CD14-positive monocyte (primary cell): Measurements from ENCODE around the gene CUL4A. TPM values are rescaled to one million over a fixed set of nuclear protein-coding genes. Genes with fewer than 3 reads are reported as not detected.
A peak's percentile ranks its signal among the peaks of the same experiment; 100 is the strongest.

Source experiments
- DNase-seq, 3 donors: peaks; one replicate each; pipeline ENCODE4 v3.0.0-alpha.2; 2011 to 2022
- H2AFZ ChIP-seq: 2 replicates; pipeline ENCODE4 v1.6.0; 2012; ENCODE audit warnings: mild to moderate bottlenecking, low read depth, low read length, inconsistent platforms; ENCODE audit not compliant: insufficient read depth, poor library complexity, severe bottlenecking
- H3K27ac ChIP-seq, 2 donors: 1 replicate in 1 of 2; 2 replicates in 1 of 2; pipeline ENCODE4 v1.5.1; 2012 to 2013; ENCODE audit warnings: low read length in 2 of 2, control low read depth in 1 of 2, inconsistent platforms in 1 of 2, low read depth in 1 of 2, mild to moderate bottlenecking in 1 of 2
- H3K27me3 ChIP-seq, 2 donors: one replicate each; pipeline versions ENCODE4 v1.6.0 to v1.6.1; 2011 to 2013; ENCODE audit warnings: low read length in 2 of 2; ENCODE audit not compliant: control insufficient read depth in 2 of 2, insufficient read depth in 2 of 2
- H3K36me3 ChIP-seq, 2 donors: replicated peaks in 1 of 2; 1 replicate in 1 of 2; 2 replicates in 1 of 2; pipeline versions ENCODE4 v1.5.1 to v1.6.1; 2012 to 2013; ENCODE audit warnings: low read length in 2 of 2, control low read depth in 1 of 2, inconsistent platforms in 1 of 2, mild to moderate bottlenecking in 1 of 2; ENCODE audit not compliant: insufficient read depth in 2 of 2, control insufficient read depth in 1 of 2
- H3K4me1 ChIP-seq, 2 donors: 1 replicate in 1 of 2; 2 replicates in 1 of 2; pipeline versions ENCODE4 v1.5.1 to v1.6.1; 2012 to 2013; ENCODE audit warnings: low read length in 2 of 2, control low read depth in 1 of 2, inconsistent platforms in 1 of 2, mild to moderate bottlenecking in 1 of 2, moderate library complexity in 1 of 2; ENCODE audit not compliant: insufficient read depth in 2 of 2, control insufficient read depth in 1 of 2
- H3K4me2 ChIP-seq: replicated peaks from 2 replicates; pipeline ENCODE3; 2012; ENCODE audit warnings: low read length, moderate library complexity, mild to moderate bottlenecking; ENCODE audit not compliant: poor library complexity, severe bottlenecking; ENCODE audit errors: extremely low read depth
- H3K4me3 ChIP-seq, 3 experiments: fragments of 200-600 bp in 1 of 3; sonication (generic) in 1 of 3; replicated peaks in 1 of 3; 1 replicate in 2 of 3; 2 replicates in 1 of 3; pipeline ENCODE4 v1.5.1; 2011 to 2013; ENCODE audit warnings: low read length in 3 of 3, mild to moderate bottlenecking in 3 of 3, control low read depth in 2 of 3, low read depth in 2 of 3, inconsistent platforms in 1 of 3, moderate library complexity in 1 of 3
- H3K79me2 ChIP-seq: 2 replicates; pipeline ENCODE4 v1.6.0; 2012; ENCODE audit warnings: mild to moderate bottlenecking, control low read depth, inconsistent platforms, low read length, moderate library complexity; ENCODE audit not compliant: insufficient read depth
- H3K9ac ChIP-seq: 2 replicates; pipeline ENCODE4 v1.6.0; 2017; ENCODE audit warnings: low read length, mild to moderate bottlenecking; ENCODE audit not compliant: insufficient read depth, poor library complexity, severe bottlenecking
- H3K9me3 ChIP-seq, 2 donors: replicated peaks in 1 of 2; 1 replicate in 1 of 2; 2 replicates in 1 of 2; pipeline versions ENCODE4 v1.5.1 to v1.6.1; 2012 to 2013; ENCODE audit warnings: low read length in 2 of 2, control low read depth in 1 of 2; ENCODE audit not compliant: control insufficient read depth in 1 of 2, insufficient read depth in 1 of 2
- H4K20me1 ChIP-seq: 2 replicates; pipeline ENCODE4 v1.6.0; 2012; ENCODE audit warnings: mild to moderate bottlenecking, low read length, control low read depth, moderate library complexity; ENCODE audit not compliant: insufficient read depth
- H3K27ac Mint-ChIP-seq, 7 donors: one replicate each; pipeline ENCODE4 v1.8.0; 2020; ENCODE audit warnings: mild to moderate bottlenecking in 7 of 7, mixed read lengths in 7 of 7, moderate library complexity in 6 of 7, inconsistent platforms in 2 of 7
- H3K27me3 Mint-ChIP-seq, 3 donors: one replicate each; pipeline ENCODE4 v1.8.0; 2021 to 2022; ENCODE audit warnings: low read depth in 3 of 3, mild to moderate bottlenecking in 3 of 3, mixed read lengths in 3 of 3, moderate library complexity in 3 of 3, inconsistent platforms in 1 of 3
- H3K36me3 Mint-ChIP-seq, 2 donors: one replicate each; pipeline ENCODE4 v1.8.0; 2020; ENCODE audit warnings: mixed read lengths in 2 of 2, inconsistent platforms in 1 of 2, mild to moderate bottlenecking in 1 of 2
- H3K4me1 Mint-ChIP-seq: one replicate; pipeline ENCODE4 v1.8.0; 2020; ENCODE audit warnings: mild to moderate bottlenecking, mixed read lengths
- H3K4me3 Mint-ChIP-seq, 2 donors: one replicate each; pipeline ENCODE4 v1.8.0; 2020; ENCODE audit warnings: mild to moderate bottlenecking in 2 of 2, mixed read lengths in 2 of 2, moderate library complexity in 1 of 2
- H3K9me3 Mint-ChIP-seq, 7 donors: one replicate each; pipeline ENCODE4 v1.8.0; 2020 to 2022; ENCODE audit warnings: mixed read lengths in 7 of 7, mild to moderate bottlenecking in 6 of 7, moderate library complexity in 6 of 7, inconsistent platforms in 2 of 7
- WGBS: methylation state at CpG from one replicate; pipeline ENCODE4 v1.1.5; 2013; ENCODE audit warnings: missing lambda C conversion rate; ENCODE audit not compliant: insufficient coverage; 5-methylcytosine and 5-hydroxymethylcytosine counted together
- intact Hi-C, 2 donors: fragments of 100-400 bp; cut with micrococcal nuclease; formaldehyde crosslinking; loops; one replicate each; pipeline versions ENCODE4 v1.15.0 to v1.15.1; 2023
- polyA plus RNA-seq, 3 donors: library from polyadenylated mRNA; depleted of rRNA in 1 of 3; unstranded in 2 of 3; stranded (reverse) in 1 of 3; fragments of 300-500 nt in 2 of 3; fragments of >200 nt in 1 of 3; fragmentation: Illumina TruSeq in 2 of 3; gene quantifications; 1 replicate in 2 of 3; 2 replicates in 1 of 3; pipeline ENCODE4 v1.2.3, GENCODE V29; 2012 to 2021
- TF ChIP-seq, protein P1 (sequence below): fragments of 200-600 bp; IDR thresholded peaks from one replicate; pipeline ENCODE4 v1.8.0; 2022; ENCODE audit warnings: antibody characterized with exemption, mild to moderate bottlenecking

CUL4A gene
- polyA plus RNA-seq, 3 donors: 32.0 to 53.9 (median 33.7) TPM

DNA sequence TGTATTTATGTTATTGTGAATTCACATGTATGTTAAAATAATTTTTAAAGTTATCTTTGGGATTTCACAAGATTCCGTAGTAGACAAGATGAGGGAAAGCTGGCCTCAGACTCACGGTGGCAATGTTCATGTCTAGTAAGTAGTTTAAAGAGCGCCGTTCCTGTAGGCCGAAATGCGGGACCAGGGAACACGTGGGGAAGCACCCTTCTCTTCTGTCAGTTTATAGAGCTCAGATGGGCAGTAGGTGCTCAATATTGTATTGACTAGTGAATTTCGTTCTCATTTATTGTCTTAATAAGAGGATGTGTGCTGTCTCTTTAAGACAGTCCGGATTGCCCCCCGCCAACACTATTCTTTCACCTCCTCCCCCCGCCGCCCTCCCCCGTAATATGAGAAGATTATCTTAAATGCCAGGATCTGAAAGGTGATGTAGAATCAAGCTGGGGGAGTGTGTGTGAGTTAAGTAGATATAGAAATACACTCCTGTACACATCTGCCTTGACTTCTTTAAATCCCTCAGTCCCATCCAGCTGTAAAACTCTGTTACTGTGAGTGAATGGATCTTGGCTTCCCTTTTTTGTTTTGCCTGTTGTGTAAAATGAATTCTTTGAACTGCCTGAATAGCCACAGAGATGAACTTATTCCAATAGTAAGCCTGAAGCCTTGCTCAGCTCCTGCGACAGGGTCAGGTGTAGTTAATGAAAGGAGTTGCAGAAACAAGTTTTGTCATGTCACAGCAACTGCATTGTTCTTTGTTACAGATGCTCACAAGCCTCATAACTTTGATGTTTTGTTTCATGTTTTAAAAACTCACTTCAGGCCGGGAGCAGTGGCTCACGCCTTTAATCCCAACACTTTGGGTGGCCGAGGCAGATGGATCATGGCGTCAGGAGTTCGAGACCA is 88.9 kb downstream of the CUL4A start:
- peaks cover 32% of the 10 kb centered on the region for H3K4me1 Mint-ChIP-seq
- intact Hi-C loops: loop anchor here (5.0 to 10.0 kb wide), 4 partner anchors 83 to 713 kb away; partner anchors contain the start of genes DCUN1D2 (in 2 of the 2) and TUBGCP3 (in 1 of the 2)
- H3K4me2 ChIP-seq: peak overlapping the region; percentile 75

DNA sequence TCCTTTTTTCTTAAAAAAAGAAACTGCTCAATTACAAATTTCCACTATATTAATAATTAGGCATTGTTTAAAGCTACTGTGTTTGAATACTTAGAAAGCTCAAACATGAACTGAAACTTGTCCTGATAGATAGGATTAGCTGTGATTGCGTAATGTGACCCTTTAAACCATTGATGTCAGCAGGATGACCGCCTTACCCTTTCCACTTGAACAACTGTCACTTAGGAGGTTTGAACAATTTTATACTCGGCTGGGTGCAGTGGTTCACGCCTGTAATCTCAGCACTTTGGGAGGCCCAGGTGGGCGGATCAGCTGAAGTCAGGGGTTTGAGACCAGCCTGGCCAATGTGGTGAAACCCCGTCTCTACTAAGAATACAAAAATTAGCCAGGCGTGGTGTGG is 90.5 kb downstream of the CUL4A start:
- Histone ChIP-seq H3K4me1 (peaks cover 34 to 48% of the 10 kb centered on the region in 2 donors), H4K20me1 (peaks cover 70% of the 10 kb centered on the region), H3K4me2 (no peak overlapping the region), H3K27ac (no peak overlapping the region), H3K4me3 (peak overlapping the region in 1 of 3 experiments; percentile 5), H3K36me3 (peaks cover 7 to 11% of the 10 kb centered on the region in 2 donors), H3K27me3 (no peaks in the 10 kb centered on the region), H2AFZ (no peak overlapping the region), H3K79me2 (peaks cover 76% of the 10 kb centered on the region), H3K9ac (peak overlapping the region; percentile 4), H3K9me3 (peaks cover 0 to 4% of the 10 kb centered on the region in 2 donors)
- peaks cover 32% of the 10 kb centered on the region for H3K4me1 Mint-ChIP-seq
- TF ChIP-seq, protein P1, sequence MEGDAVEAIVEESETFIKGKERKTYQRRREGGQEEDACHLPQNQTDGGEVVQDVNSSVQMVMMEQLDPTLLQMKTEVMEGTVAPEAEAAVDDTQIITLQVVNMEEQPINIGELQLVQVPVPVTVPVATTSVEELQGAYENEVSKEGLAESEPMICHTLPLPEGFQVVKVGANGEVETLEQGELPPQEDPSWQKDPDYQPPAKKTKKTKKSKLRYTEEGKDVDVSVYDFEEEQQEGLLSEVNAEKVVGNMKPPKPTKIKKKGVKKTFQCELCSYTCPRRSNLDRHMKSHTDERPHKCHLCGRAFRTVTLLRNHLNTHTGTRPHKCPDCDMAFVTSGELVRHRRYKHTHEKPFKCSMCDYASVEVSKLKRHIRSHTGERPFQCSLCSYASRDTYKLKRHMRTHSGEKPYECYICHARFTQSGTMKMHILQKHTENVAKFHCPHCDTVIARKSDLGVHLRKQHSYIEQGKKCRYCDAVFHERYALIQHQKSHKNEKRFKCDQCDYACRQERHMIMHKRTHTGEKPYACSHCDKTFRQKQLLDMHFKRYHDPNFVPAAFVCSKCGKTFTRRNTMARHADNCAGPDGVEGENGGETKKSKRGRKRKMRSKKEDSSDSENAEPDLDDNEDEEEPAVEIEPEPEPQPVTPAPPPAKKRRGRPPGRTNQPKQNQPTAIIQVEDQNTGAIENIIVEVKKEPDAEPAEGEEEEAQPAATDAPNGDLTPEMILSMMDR: no peak
- intact Hi-C loops: loop anchor here (5.0 to 10.0 kb wide), 4 partner anchors 85 to 715 kb away; partner anchors contain the start of genes DCUN1D2 (in 2 of the 2) and TUBGCP3 (in 1 of the 2)
- H3K27me3 Mint-ChIP-seq: peaks cover 0 to 3% (median 1%) of the 10 kb centered on the region in 3 donors
- peak; percentile 23 to 58 (median 51) for DNase-seq
- H3K4me3 Mint-ChIP-seq: no peak overlapping the region
- peak overlapping the region in 3 of 7 donors; percentile 15 to 79 (median 55) for H3K27ac Mint-ChIP-seq
- peaks cover 3 to 9% (median 6%) of the 10 kb centered on the region in 7 donors for H3K9me3 Mint-ChIP-seq
- 47% methylated on average over 3 of the region's 7 CpGs for WGBS
- H3K36me3 Mint-ChIP-seq: peaks cover 12 to 31% of the 10 kb centered on the region in 2 donors

More for the DNA sequence above, 88.9 kb downstream of the CUL4A start:
- Mint-ChIP-seq H3K36me3 (peaks cover 12 to 26% of the 10 kb centered on the region in 2 donors), H3K27ac (peak overlapping the region; percentile 19 to 96 (median 92)), H3K4me3 (peak overlapping the region; percentile 91 to 96), H3K9me3 (peaks cover 3 to 9% (median 6%) of the 10 kb centered on the region in 7 donors), H3K27me3 (peaks cover 0 to 9% (median 8%) of the 10 kb centered on the region in 3 donors)
- Histone ChIP-seq H2AFZ (peak overlapping the region; percentile 91), H3K36me3 (peaks cover 7 to 8% of the 10 kb centered on the region in 2 donors), H3K9ac (peak overlapping the region; percentile 85), H3K9me3 (peaks cover 0 to 4% of the 10 kb centered on the region in 2 donors), H3K79me2 (peaks cover 60% of the 10 kb centered on the region), H3K4me1 (peaks cover 34 to 48% of the 10 kb centered on the region in 2 donors), H3K27ac (peak overlapping the region; percentile 70 to 87), H3K27me3 (no peaks in the 10 kb centered on the region), H4K20me1 (peaks cover 53% of the 10 kb centered on the region), H3K4me3 (peak overlapping the region; percentile 45 to 76 (median 65))
- no peak for DNase-seq
- TF ChIP-seq, protein P1: no peak
- WGBS: 56% methylated on average over 10 of the region's 19 CpGs
